NCI-H748 (cell line): ENCODE data around the gene USP34.
"Not testable (repeated sequence)": the region's sequence is repeated elsewhere in the genome, so short reads cannot be mapped to it uniquely, and the experiment has no call there.

Experiments used
- DNase-seq: peaks from one replicate; lab custom pipeline; 2025; ENCODE audit not compliant: unreplicated experiment; lab: John Stamatoyannopoulos, UW

The USP34 gene

DNA sequence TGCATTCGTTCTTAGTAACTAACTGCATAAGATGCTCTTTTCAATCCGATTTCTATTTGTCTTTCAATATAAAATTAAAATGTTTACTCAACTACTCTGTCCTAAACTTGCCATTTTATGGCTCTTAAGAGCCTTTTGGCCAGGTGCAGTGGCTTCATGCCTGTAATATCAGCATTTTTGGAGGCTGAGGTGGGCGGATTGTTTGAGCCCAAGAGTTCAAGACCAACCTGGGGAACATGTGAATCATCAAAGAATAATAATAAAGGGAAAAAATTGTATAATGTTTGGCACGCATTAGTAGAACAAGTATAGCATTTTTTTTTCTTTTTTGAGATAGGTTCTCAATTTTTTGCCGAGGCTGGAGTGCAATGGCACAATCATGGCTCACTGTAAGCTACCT, 216.4 kb downstream of the USP34 start:
- no peak for DNase-seq

DNA sequence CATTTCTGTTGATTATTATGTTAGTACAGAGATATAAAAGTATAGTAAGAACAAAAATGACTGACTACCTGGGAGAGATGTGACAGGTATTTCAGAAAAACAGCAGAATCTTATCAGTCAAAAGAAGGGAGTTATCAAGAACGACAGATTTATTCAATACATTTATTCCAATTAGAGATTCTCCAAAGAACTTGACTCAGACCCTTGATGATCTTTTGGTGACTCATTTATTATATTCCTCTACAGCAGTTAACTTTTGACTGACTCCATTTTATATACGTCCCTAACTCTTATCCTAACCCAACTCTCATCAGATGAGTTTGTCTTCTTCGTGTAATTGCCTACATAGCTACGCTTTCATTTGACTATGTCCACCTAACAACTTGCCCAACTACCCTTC, 217.8 kb downstream of the USP34 start:
- DNase-seq: no peak

DNA sequence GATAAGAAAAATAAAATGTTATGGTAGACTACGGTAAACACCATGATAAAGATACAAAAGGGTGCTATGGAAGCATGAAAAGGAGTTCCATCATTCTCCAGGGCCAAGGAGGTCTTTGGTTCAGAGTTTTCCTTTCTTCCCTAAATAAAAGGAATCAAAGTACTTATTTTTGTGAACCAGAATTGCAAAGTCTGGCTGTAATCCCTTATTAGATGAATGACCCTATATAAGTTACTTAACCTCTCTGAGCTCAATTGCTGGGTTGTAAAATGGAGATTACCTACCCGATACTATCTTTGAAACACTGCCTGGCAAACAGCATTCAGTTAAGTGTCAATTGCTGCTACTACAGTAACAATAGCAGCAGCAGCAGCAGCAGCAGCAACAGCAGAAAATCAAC, 218.9 kb downstream of the USP34 start:
- no peak for DNase-seq

DNA sequence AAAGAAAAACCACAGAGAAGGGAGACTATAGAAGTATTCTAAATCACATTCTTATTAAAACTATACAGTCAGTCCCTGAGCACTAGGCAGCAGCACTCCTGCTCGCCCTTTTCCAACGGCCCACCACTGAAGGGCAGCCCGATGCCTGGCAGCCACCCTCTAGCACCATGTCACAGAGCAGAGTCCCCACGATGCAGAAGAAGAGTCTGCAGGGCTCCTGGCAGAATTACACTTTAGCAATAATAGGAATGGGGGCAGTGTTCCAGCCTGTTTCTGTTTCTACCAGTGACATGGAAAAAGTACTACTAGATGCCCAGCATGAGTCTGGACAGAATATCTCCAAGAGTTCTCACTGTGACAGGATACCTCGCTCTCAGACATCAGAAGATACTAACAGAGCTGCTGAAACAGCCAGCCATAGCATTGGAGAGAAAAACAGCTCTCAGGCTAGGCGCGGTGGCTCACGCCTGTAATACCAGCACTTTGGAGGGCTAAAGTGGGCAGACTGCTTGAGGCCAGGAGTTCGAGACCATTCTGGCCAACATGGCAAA, 221.3 kb downstream of the USP34 start:
- DNase-seq: no peak

DNA sequence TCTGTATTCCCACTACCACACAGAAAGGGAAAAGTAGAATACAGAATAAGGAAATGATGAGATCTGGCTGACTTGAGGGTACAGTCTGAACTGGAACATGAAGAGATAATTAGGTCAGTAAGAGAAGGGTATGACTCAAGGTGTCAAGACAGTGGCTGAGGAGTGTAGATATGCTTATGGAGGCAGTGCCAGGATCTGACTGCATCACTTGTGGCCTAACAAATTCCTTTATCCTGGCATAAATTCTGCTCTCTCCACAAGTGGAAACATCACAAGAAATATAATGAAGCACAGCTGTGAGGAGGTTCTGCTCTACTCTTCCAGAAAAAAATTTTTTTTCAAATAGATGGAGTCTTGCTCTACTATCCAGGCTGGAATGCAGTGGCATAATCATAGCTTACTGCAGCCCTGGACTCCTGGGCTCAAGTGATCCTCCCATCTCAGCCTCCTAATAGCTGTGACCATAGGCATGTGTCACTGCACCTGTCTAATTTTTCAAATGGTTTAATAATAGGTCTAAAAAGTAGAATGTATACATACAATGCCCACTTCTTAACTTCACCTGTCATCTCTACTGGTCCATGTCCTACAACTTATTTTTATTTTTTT, 223.6 kb downstream of the USP34 start:
- no peak for DNase-seq

DNA sequence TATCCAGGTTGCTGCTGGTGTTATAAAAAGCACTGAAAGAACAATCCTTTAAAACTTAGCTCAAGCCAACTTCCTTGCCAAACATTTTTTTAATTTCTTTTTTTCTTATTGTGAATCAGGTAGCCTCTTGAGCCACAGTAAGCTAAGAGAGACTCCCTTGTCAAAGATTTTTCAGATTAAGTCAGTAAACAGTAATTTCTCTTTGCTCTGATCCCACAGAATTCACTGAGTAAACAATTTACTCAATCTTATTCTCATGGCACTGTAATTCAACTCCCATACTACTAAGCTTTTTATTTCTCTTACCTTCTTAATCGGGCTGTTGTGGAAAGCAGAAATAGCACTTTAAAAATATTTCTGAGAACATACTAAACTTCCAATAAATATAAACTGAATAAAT, 226.2 kb downstream of the USP34 start:
- no peak for DNase-seq

DNA sequence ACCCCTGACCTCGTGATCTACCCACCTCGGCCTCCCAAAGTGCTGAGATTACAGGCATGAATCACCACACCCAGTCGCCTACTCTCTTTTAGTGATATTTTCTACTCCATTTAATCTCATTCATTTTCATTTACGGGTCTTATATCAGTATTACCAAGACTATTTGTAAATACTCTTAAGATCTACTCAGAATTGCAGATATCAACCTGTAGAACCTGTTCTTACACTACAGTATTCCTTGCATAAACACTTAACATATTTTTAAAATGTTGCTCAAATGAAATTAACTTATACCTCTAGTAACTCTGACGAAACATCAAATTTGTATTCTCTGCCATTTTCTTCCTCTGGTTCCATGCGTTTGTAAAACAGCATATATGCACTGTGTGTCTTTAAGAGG, 229.6 kb downstream of the USP34 start:
- DNase-seq: no peak

DNA sequence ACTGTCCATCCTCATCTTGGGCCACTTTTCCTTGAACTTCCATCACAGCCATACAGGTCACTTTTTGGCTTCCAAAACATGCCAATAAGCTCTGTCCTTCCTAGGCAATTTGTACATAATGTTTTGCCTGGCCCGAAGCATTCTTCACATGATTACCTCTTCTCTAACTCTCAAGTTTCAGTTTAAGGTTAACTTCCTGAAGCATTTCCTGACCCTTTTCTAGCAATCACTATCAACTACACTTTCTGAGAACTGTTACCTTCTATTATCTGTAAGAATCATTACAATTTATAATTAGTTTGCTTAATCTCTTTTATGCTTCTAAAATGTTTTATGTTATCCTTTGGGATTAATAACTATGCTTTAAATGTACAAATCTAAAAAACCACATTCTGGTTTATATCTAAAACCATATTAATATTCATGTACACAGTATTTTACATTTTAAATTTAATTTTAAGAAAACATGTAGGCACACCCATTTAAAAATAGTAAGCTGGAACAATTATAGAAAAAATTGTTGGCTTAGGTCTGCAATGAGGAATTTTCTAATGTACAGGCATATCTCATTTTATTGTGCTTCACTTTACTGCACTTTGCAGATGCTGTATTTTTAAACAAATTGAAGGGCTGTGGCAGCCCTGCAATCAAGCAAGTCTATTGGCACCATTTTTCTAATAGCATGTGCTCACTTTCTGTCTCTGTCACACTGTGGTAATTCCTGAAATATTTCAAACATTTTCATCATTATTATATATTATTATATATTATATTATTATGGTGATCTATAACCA, 232.5 kb downstream of the USP34 start:
- DNase-seq: no peak

DNA sequence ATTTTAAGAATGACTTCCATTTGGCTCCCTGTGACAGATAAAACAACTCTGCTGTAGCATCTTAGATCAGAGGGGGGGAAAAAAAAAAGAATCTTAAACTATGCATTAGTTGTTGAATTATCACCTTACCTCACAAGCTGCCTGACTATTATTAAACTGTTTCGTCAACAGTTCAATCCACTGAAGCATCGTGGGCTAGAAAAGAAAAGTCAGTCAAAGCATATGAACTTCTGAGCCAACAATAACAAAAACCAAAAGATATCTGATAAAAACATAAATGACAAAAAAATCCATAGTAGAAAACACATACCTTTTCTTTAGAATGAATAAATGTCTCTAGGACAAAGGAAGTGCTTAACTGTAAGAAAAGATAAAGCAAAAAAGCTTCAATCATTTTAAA, 235.2 kb downstream of the USP34 start:
- no peak for DNase-seq

DNA sequence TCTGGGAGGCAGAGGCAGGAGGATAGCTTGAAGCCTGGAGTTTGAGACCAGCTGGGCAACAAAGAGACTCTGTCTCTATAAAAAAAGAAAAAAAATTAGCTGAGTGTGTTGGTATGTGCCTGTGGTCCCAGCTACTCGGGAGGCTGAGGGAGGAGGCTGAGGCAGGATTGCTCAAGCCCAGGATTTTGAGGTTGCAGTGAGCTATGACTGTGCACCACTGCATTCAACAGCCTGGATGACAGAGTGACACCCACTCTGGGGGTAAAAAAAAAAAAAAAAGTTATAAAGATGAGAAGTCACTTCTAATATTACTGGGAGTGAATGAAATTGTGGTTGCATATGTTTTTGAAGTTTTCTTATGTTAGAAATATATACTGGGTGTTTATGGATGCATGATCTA, 237.3 kb downstream of the USP34 start:
- DNase-seq: no peak

DNA sequence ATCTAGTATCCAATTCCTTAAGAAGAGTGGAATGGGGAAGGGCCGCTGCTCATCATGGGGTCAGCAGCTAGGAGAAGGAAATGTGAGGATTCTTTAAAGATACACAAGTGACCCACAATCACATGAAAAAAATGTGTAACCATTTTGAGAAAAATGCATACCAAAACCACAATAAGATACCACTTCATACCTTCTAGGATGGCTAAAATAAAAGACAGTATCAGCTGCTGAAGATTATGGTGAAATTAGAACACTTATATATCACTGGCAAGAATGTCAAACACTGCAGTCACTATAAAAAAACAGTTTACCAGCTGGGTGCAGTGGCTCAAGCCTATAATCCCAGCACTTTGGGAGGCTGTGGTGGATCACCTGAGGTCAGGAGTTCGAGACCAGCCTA, 241.0 kb downstream of the USP34 start:
- DNase-seq: no peak

DNA sequence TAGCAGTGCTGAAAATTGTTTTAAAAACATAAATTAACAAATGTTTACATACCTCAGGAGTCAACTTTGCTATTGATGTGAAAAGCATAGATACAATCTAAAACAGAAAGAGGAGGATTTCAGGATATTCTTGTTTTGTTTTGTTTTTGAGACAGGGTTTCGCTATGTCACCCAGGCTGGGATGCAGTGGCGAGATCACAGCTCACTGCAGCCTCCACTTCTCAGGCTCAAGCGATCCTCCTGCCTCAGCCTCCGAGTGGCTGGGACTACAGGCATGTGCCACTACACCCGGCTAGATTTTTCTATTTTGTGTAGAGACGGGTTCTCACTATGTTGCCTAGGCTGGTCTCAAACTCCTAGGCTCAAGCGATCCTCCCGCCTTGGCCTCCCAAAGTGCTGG, 248.3 kb downstream of the USP34 start:
- no peak for DNase-seq

DNA sequence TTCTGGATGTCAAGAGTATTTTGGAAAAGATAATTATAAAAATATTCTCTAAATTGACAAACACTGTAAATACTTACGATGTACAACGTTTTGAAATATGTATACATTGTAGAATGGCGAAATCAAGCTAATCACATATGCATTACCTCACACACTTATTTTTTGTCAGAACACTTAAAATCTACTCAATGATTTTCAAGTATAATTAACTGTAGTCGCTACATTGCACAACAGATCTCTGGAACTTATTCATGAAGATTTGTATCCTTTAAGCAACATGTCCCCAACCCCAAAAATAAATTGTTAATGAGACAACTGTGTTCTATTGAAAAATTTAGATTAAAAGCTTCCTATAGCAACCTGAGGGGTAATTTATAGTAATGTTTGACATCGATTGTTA, 249.1 kb downstream of the USP34 start:
- no peak for DNase-seq

DNA sequence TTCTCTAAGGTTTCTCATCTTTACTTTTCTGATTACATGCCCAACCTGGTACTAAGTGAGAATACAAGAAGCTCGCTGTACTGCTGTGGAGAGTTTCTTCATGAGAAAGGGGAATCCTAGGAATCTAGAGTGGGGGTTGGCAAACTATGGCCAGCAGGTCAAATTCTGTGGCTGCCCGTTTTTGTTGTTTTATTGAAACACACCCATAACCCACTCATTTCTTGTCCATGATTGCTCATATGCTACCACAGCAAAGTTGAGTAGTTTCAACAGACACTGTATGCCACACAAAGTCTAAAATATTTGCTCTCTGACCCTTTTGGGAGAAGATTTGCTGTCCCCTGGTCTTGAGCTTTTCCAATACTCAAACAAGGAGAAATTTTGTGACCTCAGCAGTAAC, 250.1 kb downstream of the USP34 start:
- no peak for DNase-seq

DNA sequence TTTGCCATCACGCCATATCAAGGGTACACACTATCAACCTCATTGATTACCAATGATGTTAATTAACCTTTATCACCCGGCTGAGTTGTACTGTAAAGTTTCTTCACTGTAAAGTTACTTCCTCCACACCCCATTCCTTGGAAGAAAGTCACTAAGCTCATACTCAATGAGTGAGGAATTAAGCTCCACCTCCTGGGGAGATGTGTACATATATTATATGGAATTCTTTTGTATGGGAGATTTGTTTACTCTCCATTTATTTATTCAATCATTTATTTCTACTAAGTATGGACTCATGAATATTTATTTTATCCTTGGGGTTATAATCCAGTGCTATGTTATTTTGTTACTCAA, 252.1 kb downstream of the USP34 start:
- no peak for DNase-seq

DNA sequence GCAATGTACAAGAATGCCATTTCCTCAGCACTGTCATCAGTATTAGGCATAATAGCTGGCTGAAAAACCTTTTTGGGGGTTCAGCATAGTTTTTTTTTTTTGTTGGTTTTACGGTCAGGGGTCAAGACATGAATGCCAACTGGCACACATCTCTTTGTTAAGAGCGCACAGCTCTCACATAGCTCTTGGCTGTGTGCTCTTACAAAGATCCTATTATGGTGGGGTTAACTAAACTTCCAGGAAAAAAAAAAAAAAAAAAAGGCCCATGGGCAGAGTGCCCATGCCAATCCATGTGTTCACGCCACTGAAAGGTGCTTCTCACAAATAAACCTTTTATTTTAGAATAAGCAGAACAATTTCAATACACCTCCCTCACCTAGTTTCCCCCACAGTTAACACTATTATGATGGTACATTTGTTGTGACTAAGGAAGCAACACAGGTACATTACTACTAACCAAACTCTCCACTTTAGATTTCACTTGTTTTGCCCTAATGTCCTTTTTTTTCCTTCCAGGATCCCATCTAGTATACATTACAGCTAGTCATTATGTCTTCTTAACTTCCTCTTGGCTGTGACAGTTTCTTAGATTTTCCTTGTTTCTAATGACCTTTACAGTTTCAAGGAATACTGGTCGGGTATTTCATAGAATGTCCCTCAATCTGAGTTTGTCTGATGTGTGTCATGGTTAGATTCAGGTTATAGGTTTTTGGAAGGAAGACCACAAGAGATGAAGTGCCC, 252.6 kb downstream of the USP34 start:
- DNase-seq: no peak

DNA sequence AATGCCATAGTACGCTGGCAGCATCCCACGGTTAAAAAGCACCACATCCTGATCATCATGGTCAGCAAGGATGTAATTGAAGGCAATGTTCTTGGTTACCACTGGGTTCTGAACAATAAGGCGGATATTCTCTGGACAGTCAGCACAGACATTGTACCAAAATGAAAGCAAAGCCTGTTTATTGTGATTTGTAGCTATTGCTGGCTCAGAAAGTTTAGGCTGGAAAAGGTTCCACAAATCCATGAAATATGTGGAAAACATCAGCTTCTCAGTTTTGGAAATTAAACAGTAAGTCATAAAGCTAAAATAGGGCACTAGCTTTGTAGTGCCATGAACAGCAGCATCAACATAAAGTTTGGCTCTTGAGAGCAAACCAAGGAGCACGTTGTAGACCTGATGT, 256.7 kb downstream of the USP34 start:
- no peak for DNase-seq

DNA sequence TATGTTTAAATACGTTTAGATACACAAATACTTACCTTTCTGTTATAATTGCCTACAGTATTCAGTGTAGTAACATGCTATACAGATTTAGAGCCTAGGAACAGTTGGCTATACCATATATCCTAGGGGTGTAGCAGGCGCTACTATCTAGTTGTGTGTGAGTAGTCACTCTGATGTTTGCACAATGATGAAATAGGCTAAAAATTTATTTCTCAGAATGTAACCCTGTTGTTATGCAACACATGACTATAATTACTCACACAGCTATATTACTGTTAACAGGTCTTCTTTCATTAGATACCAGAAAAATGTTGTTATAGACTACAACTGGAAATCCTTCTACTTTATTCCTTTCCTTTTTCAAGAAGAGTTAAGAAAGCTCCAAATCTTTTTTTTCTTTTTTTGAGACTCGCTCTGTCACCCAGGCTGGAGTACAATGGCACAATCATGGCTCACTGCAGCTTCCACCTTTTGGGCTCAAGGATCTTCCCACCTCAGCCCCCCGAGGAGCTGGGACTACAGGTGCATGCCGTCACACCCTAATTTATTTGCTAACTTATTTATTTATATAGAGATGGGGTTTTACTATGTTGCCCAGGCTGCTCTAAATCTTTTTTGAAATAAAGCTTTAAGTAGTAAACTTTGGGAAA, 260.4 kb downstream of the USP34 start:
- DNase-seq: no peak

DNA sequence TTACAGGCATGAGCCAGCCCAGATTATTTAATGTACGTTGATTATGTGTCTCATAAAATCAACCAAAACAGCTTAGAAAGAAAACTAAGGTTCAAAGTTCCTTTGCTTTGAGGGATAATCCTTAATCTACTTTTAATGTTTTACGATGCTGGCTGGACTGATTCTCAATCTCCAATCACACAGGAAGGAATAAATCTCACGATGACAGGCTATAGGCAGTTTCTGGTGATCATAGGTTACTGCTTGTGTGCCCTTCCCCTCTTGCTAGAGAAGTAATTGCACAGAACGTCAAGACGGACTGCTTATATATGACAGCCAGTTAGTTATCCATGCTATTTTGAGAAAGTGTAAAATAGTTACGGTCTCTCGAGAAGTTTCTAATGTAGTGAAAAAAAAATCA, 265.8 kb downstream of the USP34 start:
- DNase-seq: no peak

DNA sequence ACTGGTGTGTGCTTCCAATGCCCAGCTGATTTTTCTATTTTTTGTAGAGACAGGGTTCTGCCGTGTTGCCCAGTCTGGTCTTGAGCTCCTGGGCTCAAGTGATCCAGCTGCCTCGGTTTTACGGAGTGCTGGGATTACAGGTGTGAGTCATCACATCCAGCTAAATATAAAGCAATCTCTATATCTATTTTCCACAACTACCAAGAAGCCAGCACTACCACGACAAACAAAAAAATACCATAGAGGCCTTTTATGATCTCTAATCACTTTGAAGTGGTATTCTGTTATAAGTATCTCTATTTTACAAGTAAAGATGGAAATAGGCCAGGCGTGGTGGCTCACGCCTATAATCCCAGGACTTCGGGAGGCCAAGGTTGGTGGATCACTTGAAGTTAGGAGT, 274.2 kb downstream of the USP34 start:
- no peak for DNase-seq

DNA sequence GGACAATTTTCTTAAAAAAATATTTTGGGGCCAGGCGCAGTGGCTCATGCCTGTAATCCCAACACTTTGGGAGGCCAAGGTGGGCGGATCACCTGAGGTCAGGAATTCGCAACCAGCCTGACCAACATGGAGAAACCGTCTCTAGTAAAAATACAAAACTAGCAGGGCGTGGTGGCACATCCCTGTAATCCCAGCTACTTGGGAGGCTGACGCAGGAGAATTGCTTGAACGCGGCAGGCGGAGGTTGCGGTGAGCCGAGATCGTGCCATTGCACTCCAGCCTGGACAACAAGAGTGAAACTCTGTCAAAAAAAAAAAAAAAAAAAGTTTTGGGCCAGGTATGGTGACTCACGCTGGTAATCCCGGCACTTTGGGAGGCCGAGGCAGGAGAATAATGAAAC, 276.2 kb downstream of the USP34 start:
- not testable (repeated sequence) for DNase-seq
